Activated T-helper 2 cell treated with anti-CD3 and anti-CD28 coated beads, Interferon-gamma antibody, Interleukin-2, Interleukin-4, amounts not matched to agents 10 μg/mL and 5 μg/mL and 100 μg/mL, durations not matched to agents 14 hours and 24 hours and 36 hours (primary cell): Measurements from ENCODE around the gene ZDHHC9. TPM values are rescaled to one million over a fixed set of nuclear protein-coding genes. Genes with fewer than 3 reads are reported as not detected.

Source experiments
- DNase-seq: peaks from one replicate; pipeline ENCODE4 v3.0.0; 2021; ENCODE audit warnings: low spot score
- H3K27ac Mint-ChIP-seq: one replicate; pipeline ENCODE4 v1.8.0; 2021; ENCODE audit warnings: mixed read lengths
- H3K27me3 Mint-ChIP-seq: one replicate; pipeline ENCODE4 v1.8.0; 2021; ENCODE audit warnings: low read depth, mixed read lengths
- H3K36me3 Mint-ChIP-seq: one replicate; pipeline ENCODE4 v1.8.0; 2021; ENCODE audit warnings: low read depth, mixed read lengths
- H3K4me1 Mint-ChIP-seq: one replicate; pipeline ENCODE4 v1.8.0; 2021; ENCODE audit warnings: low read depth, mixed read lengths
- H3K4me3 Mint-ChIP-seq: one replicate; pipeline ENCODE4 v1.8.0; 2021; ENCODE audit warnings: low read depth, mild to moderate bottlenecking, moderate library complexity, mixed read lengths
- H3K9me3 Mint-ChIP-seq: one replicate; pipeline ENCODE4 v1.8.0; 2021; ENCODE audit warnings: mixed read lengths
- intact Hi-C: fragments of 100-400 bp; cut with micrococcal nuclease; formaldehyde crosslinking; loops from one replicate; pipeline ENCODE4 v1.15.1; 2023
- total RNA-seq: library from RNA; stranded (reverse); gene quantifications from 2 replicates; pipeline ENCODE4 v1.2.3, GENCODE V29; 2022

The ZDHHC9 gene
- total RNA-seq, 1 donor from 2014 or later: 13.0 TPM

DNA sequence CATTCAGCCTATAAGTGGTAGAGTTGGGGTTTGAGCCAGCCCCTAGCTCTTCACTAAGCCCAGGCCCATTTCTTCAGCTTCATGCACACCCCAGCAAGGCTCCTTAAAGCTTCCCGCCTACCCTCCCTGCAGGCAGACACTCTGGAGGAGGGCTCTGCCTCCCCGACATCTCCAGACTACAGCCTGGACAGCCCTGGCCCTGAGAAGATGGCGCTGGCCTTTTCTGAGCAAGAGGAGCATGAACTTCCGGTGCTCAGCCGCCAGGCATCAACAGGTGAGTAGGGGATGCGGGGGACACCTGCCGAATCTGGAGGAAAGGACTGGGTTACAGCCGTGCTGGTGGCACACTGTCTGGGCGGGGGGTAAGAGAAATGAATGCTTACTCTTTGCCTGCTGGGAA is 52.9 kb downstream of the ZDHHC9 start:
- Mint-ChIP-seq H3K4me3 (no peak overlapping the region), H3K27ac (no peak overlapping the region), H3K36me3 (peaks cover 41% of the 10 kb centered on the region), H3K4me1 (peaks cover 14% of the 10 kb centered on the region), H3K27me3 (no peaks in the 10 kb centered on the region), H3K9me3 (no peaks in the 10 kb centered on the region)
- intact Hi-C loops: no loop called here
- DNase-seq: no peak

- peaks cover 47% of the 10 kb centered on the region for H3K36me3 Mint-ChIP-seq
- intact Hi-C loops: no loop called here
- DNase-seq: no peak
- H3K4me3 Mint-ChIP-seq: no peak overlapping the region
- no peak overlapping the region for H3K27ac Mint-ChIP-seq
- H3K4me1 Mint-ChIP-seq: peaks cover 20% of the 10 kb centered on the region
- H3K27me3 Mint-ChIP-seq: no peaks in the 10 kb centered on the region
- no peaks in the 10 kb centered on the region for H3K9me3 Mint-ChIP-seq
Observed at GRCh38 chrX:129790146-129790545, 53.5 kb downstream of the ZDHHC9 start.

DNA sequence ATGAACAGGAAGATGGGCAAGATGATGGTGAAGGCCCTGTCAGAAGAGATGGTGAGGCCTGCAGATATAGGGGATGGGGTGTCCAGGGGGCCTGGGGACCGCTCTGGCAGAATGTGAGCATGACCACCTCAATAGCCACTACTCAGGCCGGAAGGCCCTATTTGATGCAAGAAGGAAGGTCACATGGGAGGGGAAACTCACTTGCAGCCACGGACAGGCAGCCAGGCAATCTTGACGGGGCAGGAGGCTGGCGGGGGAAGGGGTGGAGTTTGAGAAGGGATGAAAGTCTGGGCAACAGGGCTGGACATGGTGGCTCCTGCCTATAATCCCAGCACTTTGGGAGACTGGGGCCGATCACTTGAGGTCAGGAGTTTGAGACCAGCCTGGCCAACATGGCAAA is 55.2 kb downstream of the ZDHHC9 start:
- Mint-ChIP-seq H3K4me3 (no peak overlapping the region), H3K4me1 (peaks cover 31% of the 10 kb centered on the region), H3K9me3 (no peaks in the 10 kb centered on the region), H3K27me3 (no peaks in the 10 kb centered on the region), H3K27ac (no peak overlapping the region), H3K36me3 (peaks cover 55% of the 10 kb centered on the region)
- DNase-seq: no peak
- intact Hi-C loops: no loop called here

- Mint-ChIP-seq H3K27ac (peak overlapping the region; percentile 70), H3K4me3 (peak overlapping the region; percentile 30), H3K27me3 (no peaks in the 10 kb centered on the region), H3K36me3 (peaks cover 57% of the 10 kb centered on the region), H3K9me3 (no peaks in the 10 kb centered on the region), H3K4me1 (peaks cover 39% of the 10 kb centered on the region)
- DNase-seq: no peak
- intact Hi-C loops: no loop called here
Observed at GRCh38 chrX:129787336-129788055, 56.2 kb downstream of the ZDHHC9 start.

DNA sequence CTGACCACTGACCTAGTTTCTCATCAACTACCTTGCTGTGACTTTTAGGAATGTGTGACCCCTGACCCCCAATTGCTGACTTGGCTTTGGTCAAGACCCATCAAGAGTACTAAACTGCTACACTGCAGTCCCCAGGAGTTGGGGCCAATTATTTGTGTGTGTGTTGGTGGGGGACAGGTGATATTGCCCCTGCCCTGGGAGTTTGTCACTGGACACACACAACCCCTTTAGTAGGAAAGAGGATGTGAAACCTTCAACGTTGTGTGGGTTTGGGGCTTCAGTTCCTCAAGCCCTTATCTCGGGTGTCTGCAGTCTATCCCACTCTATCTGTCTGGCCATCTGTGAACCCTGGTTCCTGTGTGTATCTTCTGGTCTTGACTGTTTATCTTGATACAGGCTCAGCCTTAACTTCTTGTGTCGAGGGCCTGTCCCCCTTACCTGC is 57.5 kb downstream of the ZDHHC9 start:
- H3K36me3 Mint-ChIP-seq: peaks cover 61% of the 10 kb centered on the region
- H3K4me3 Mint-ChIP-seq: peak overlapping the region; percentile 67
- no peaks in the 10 kb centered on the region for H3K9me3 Mint-ChIP-seq
- H3K27me3 Mint-ChIP-seq: no peaks in the 10 kb centered on the region
- no peak for DNase-seq
- intact Hi-C loops: no loop called here
- peaks cover 50% of the 10 kb centered on the region for H3K4me1 Mint-ChIP-seq
- H3K27ac Mint-ChIP-seq: peak overlapping the region; percentile 68

DNA sequence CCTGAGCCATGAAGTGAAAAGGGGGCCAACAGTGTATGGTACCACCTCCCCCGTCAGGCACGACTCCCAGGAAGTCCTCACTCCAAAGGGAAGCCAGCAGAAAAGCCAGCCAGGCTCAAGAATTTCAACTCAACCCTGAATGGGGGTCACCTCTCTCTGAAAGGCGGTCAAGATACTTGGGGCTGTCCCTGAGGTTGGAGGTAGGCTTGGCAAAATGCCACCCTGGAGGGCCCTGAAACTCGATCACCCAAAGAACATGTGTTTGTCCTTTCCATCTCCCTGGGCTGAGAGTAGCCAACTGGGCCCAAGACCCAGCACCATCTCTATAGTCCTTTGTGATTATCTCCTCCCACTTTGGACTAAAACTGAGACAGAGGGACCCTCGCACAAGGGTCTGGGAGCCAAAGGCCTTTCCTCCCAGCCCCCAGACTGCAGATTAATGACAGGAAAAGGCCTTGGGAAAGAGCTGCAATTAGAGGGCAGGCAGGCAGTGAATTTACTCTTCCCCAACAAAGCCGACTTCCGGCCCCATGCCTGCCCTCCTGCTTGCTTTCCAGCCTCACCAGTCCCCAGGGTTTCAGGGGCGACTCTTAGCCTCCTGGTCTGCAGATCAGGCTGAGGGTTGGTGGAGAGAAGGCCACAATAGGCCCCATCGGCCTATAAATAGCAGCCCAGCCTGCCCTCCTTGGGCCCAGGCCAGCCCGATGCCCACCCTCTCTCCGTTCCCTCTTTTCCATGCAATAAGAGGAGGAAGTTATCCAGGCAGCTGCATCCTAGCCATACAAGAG is 58.3 kb downstream of the ZDHHC9 start:
- Mint-ChIP-seq H3K27me3 (no peaks in the 10 kb centered on the region), H3K9me3 (no peaks in the 10 kb centered on the region), H3K36me3 (peaks cover 60% of the 10 kb centered on the region), H3K4me3 (peak overlapping the region; percentile 67), H3K27ac (peak overlapping the region; percentile 68), H3K4me1 (peaks cover 50% of the 10 kb centered on the region)
- intact Hi-C loops: no loop called here
- no peak for DNase-seq

- H3K4me3 Mint-ChIP-seq: peak overlapping the region; percentile 82
- H3K27ac Mint-ChIP-seq: peak overlapping the region; percentile 86
- intact Hi-C loops: loop anchor here (5.0 kb wide), 1 partner anchor 58 kb away; the partner anchor contains the start of gene ZDHHC9
- H3K4me1 Mint-ChIP-seq: peaks cover 50% of the 10 kb centered on the region
- DNase-seq: no peak
- H3K36me3 Mint-ChIP-seq: peaks cover 62% of the 10 kb centered on the region
- H3K9me3 Mint-ChIP-seq: no peaks in the 10 kb centered on the region
- H3K27me3 Mint-ChIP-seq: no peaks in the 10 kb centered on the region
Observed at GRCh38 chrX:129784371-129784770, 59.3 kb downstream of the ZDHHC9 start.

- DNase-seq: no peak
- Mint-ChIP-seq H3K27me3 (no peaks in the 10 kb centered on the region), H3K4me1 (peaks cover 57% of the 10 kb centered on the region), H3K4me3 (peak overlapping the region; percentile 82), H3K27ac (peak overlapping the region; percentile 86), H3K36me3 (peaks cover 56% of the 10 kb centered on the region), H3K9me3 (no peaks in the 10 kb centered on the region)
- intact Hi-C loops: loop anchor here (5.0 kb wide), 1 partner anchor 59 kb away; the partner anchor contains the start of gene ZDHHC9
Observed at GRCh38 chrX:129783291-129783713, 60.4 kb downstream of the ZDHHC9 start.

- H3K36me3 Mint-ChIP-seq: peaks cover 55% of the 10 kb centered on the region
- no peaks in the 10 kb centered on the region for H3K27me3 Mint-ChIP-seq
- DNase-seq: no peak
- peak overlapping the region; percentile 86 for H3K27ac Mint-ChIP-seq
- intact Hi-C loops: loop anchor here (5.0 kb wide), 1 partner anchor 60 kb away; the partner anchor contains the start of gene ZDHHC9
- H3K4me1 Mint-ChIP-seq: peaks cover 57% of the 10 kb centered on the region
- H3K4me3 Mint-ChIP-seq: peak overlapping the region; percentile 82
- no peaks in the 10 kb centered on the region for H3K9me3 Mint-ChIP-seq
Observed at GRCh38 chrX:129782706-129783105, 61.0 kb downstream of the ZDHHC9 start.

DNA sequence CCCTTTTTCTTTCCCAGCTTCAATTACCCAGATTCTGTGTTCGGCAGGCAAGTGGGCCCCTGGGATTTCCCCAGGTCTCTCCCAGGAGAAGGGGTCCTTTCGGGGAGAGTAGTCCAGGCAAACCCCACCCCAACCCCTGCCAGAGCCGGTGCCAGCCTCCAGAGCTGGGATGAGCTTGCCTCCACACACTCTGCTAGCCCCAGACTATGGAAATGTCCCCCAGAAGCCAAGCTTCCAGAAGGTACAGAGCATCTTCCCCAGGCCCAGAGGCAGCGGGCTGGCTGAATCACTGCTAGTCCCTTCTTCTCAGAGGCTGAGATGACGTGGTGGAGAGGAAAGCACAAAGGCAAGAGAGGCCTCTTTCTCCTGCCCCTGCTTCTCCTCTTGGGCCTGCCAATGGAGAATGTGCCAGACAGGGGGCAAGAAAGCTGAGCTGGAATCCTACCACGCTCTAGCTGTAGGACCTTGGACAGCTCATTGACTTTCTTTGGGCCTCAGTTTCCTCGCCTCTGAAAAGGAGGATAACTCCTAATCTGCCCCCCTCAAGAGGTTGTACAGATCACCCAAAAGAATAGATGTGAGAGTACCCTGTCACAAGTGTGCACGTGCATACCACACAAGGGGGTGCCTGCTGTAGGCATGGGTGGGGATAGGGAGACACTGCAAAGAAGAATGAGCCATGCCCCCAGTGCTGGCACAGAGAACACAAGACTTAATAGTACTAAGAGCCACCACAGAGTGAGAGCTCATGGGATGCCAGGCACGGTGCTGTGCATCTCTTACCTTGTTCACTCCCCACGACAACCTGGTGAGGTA is 61.8 kb downstream of the ZDHHC9 start:
- DNase-seq: no peak
- H3K36me3 Mint-ChIP-seq: peaks cover 47% of the 10 kb centered on the region
- no peaks in the 10 kb centered on the region for H3K27me3 Mint-ChIP-seq
- peak overlapping the region; percentile 82 for H3K4me3 Mint-ChIP-seq
- intact Hi-C loops: loop anchor here (1.0 to 5.0 kb wide), 5 partner anchors 10 to 303 kb away; partner anchors contain the start of gene ZDHHC9
- H3K27ac Mint-ChIP-seq: peak overlapping the region; percentile 76
- no peaks in the 10 kb centered on the region for H3K9me3 Mint-ChIP-seq
- peaks cover 57% of the 10 kb centered on the region for H3K4me1 Mint-ChIP-seq

DNA sequence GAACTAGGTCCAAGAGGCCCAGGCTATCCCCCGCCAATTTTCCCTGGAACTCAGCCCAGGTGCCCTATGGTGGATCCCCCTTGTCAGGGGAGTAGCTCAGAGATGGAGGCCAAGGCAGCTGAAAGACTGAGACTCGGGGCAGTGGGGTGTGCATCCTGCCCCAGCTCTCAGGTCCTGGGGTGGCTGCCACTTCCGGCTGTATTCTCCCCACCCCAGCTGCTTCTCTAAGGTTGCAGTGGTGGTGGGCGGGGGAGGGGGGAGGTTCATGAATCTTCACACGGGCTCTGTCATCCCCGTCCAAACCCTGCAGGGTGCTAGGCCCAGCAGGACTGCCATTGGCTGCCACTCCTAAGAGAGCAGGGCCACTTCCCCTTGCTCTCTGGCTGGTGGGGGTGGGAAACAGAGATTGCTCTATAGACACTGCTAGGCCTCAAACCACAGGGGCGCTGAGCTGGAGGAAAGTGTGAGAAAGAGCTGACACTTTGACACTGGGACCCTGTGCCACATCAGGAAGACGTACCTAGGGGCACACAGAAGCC is 62.5 kb downstream of the ZDHHC9 start:
- Mint-ChIP-seq H3K4me1 (peaks cover 59% of the 10 kb centered on the region), H3K4me3 (peak overlapping the region; percentile 82), H3K9me3 (no peaks in the 10 kb centered on the region), H3K27me3 (no peaks in the 10 kb centered on the region), H3K27ac (peak overlapping the region; percentile 88), H3K36me3 (peaks cover 47% of the 10 kb centered on the region)
- intact Hi-C loops: loop anchor here (1.0 to 5.0 kb wide), 5 partner anchors 9 to 304 kb away; partner anchors contain the start of gene ZDHHC9
- DNase-seq: peak; percentile 70
